Activated gamma-delta T cell treated with anti-CD3 and anti-CD28 coated beads, Interleukin-2, amount 50 U/mL, for 16 hours (primary cell): Measurements from ENCODE around the gene SHMT2.

Experiments
- DNase-seq: peaks from one replicate; pipeline ENCODE4 v3.0.0-alpha.2; 2020; ENCODE audit warnings: low read depth

Gene SHMT2

DNA sequence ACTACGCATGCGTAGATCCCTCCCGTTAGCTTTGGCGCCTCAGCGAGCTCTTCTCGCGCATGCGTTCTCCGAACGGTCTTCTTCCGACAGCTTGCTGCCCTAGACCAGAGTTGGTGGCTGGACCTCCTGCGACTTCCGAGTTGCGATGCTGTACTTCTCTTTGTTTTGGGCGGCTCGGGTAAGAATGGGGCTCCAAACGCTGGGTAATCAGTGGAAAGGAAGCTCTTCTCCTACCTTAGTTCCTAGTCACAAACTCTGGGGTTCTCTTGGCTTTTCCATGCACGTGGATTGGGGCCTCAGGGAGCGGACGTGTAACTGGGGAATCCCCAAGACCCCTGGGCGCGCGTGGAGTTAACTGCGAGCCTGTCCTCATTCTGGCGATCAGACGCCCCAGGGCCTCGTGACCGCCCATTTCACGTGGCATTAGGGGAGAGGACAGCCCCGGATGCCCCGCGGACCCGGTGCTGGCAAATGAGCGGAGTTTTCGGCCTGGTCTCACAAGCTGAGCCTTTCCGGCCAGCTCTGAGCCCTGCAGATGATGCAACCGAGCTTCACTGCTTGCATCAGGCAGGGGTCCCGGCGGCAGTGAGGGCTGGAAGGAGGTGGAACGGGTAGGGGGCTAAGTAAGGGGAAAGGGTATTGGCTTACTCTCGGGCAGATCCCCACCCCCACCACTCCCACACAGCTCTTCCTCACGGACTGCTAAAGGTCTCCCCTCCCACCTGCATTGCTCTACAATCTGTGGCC, at the start of gene SHMT2:
TSS of gene SHMT2 (plus strand) at position 78 of the 747 bp plus-strand sequence. CDS start at position 146, 68 bp downstream.
- peak; percentile 89 for DNase-seq

DNA sequence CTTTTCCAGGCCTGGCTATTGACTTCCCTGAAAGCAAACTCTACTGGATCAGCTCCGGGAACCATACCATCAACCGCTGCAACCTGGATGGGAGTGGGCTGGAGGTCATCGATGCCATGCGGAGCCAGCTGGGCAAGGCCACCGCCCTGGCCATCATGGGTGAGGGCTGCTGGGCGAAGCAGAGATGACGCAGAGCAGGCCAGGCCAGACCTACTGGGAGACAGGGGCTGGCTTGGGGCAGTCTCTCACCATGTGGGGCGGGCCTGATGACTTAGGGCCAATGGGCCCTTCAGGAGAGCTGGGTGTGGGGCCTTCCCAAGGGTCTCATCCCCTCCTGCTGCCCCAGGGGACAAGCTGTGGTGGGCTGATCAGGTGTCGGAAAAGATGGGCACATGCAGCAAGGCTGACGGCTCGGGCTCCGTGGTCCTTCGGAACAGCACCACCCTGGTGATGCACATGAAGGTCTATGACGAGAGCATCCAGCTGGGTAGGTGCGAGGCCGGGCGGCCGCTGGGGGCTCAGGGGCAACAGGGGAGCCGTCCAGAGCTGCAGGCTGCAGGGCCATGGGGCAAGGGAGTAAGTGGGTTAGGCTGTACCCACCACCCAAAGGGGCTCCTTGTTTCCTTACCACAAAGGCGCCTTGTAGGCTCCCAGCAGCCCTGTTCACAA, 49.1 kb upstream of the SHMT2 start:
- DNase-seq = no peak

DNA sequence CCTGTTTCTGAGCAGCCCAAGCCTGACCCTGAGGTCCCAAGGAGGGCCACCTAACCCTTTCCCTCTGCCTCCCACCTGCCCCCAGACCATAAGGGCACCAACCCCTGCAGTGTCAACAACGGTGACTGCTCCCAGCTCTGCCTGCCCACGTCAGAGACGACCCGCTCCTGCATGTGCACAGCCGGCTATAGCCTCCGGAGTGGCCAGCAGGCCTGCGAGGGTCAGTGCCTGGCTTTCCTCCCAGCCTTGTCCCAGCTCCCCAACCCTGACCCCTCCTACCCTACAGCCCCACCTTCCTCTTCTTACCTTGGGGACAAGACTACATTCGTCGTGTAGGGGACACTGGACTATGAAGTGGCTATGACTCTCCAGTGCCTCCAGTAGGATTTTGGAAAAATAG, 48.4 kb upstream of the SHMT2 start:
- no peak for DNase-seq

DNA sequence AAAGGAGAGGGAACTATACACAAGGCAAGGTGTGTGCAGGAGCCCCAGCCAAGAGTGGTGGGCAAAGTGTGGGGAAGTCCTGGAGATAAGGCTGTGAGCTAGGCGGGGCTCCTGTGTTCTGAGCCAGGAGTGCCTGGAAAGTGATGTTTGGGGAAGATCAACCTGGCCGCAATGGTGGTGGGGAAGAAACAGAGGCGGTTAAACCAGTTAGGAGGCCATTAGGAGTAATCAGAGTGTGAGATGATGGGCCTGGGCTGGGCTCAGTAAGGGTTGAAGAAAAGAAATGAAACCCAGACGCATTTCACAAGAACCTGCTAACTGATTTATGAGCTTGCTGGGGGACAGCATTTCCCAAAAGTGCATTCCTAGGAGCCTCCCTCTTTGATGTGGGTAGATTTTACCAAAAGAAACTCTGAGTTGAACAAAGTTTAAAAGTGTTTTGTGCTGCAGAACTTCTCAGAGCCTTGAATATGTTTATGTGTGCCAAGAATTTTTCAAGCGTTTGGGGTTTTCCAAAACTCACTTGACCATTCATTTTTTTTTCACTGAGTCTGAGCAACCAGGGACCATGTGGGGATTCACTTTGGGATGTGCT, 47.9 kb upstream of the SHMT2 start:
- DNase-seq = no peak

DNA sequence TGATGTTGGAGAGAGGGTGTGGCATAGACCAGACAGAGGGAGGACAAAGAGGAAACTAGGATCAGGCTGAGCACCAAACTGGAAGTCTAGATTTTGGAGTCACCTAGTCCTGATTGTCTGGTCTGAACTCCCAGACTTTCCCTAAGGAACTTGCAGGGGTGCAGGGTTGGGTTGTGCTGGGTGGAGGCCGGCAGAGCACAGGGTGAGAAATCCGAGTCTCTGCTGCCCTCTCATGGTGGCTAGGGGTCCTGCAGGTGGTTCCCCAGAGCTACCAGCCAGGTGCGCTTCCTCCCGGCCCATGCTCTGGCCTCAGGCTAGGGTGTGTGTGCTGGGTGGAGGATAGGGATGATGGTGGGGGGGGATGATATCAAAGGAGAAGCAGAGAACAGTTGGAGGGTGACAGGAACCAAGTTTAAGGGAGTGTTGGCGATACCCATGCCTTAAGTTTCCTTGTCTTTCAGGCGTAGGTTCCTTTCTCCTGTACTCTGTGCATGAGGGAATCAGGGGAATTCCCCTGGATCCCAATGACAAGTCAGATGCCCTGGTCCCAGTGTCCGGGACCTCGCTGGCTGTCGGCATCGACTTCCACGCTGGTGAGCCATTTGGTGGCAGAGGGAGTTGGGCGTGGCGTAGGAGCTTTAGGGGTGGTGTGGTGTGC, 46.5 kb upstream of the SHMT2 start:
- DNase-seq = peak; percentile 69

DNA sequence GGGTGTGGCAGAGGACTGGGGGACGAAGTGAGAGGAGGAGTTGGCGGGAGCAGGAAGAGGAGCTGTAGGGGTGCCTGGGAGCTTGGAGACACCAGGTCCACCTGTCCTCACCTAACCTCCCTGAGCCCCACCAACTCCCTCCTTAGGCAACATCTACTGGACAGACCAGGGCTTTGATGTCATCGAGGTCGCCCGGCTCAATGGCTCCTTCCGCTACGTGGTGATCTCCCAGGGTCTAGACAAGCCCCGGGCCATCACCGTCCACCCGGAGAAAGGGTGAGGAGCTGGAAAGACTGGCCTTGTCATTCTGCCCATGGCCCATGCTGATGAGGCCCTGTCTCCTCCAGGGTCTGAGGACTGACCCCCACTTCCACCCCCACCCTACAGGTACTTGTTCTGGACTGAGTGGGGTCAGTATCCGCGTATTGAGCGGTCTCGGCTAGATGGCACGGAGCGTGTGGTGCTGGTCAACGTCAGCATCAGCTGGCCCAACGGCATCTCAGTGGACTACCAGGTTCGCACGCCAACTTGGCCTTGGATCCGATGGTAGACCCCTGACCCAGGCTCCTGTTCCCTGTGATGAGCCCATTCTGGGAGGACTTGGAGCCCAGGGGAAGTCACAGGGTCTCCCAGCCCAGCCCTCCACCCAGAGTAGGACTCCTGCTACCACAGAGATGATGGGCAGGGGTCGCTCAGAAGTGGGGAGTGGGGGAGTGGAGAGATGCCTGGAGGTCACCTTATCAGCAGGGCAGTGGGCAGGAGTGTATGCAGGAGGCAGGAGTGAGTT, 45.4 kb upstream of the SHMT2 start:
- no peak for DNase-seq

DNA sequence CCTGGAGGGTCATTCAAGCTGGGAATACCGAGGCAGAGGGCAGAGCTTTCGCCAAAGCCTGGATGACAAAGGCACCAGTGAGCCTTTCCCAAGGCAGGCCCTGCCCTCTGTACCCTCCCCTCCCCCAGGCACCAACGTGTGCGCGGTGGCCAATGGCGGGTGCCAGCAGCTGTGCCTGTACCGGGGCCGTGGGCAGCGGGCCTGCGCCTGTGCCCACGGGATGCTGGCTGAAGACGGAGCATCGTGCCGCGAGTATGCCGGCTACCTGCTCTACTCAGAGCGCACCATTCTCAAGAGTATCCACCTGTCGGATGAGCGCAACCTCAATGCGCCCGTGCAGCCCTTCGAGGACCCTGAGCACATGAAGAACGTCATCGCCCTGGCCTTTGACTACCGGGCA, 44.1 kb upstream of the SHMT2 start:
- DNase-seq = no peak

DNA sequence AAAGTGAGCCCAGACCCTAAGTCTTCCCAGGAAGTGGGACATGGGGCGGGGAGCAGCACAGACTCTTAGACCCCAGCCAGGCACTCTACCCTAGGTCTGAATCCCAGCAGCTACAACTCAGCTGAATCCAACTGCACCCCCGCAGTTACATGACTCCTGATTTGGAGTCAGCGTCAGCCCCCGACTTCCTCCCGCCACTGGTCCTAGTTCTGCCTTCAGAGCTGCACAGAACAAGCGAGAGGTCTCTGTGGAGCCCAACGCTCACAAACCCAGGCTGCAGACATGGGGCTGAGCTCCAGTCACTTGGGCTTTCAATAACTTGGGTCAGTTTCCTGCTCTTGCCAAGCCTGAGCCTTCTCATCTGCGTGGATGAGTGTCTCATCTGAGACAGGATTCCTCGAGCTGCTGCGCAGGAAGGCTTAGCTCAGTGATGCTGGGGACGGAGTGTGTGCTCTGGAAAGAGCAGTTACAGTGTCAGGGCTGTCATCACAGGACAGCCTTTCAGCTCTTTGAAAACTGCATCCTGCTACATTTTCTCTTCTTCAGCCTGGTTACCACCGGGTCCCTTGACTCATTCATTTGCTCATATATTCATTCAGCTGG, 43.5 kb upstream of the SHMT2 start:
- no peak for DNase-seq

DNA sequence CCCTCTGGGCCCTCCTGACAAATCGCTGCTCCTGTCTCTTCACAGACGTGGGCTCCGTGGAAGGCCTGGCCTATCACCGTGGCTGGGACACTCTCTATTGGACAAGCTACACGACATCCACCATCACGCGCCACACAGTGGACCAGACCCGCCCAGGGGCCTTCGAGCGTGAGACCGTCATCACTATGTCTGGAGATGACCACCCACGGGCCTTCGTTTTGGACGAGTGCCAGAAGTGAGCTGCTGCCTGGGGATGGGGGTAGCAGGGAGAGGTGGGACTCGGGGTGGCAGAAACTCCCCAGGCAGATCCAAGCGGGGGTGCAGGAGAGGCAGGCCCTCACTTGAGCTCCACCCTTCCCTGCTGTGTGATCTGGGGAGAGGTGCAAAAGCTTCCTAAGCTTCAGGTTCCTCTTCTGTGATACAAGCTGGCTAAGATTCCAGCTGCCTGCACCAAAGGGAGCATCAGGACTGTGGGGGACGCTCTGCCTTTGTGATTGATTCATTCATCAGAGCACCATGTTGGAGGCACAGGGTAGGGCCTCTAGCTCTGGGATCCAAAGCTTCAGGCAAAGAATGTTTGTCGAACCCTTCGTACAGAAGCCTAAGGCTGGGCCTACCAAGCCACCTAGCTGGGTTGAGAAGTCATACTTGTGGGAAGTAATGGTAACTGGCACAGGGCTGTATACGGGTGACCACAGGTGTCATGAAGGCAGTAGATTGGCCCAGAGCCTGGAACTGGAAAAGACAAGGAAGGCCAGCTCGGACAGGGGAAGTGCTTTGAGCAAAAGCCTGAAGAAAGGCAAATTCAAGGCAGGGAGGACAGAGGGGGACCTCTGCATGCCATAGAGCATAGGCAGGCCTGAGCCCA, 42.1 kb upstream of the SHMT2 start:
- DNase-seq = no peak

DNA sequence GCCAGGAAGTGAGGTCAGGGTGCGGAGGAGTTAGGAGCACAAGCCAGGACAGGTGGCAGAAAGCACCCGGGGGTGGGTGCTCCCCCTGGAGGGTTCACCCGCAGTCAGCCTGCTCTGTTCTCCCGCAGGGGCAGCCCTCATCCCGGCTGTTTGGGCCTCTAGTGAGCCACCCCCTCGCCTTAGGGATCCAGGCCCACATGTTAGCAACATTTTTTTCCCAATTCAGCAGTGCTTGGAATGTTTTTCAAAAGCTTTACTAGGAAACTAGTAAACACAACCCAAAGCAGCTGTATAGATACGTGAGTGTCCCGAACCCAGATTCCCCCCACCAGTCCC, 41.5 kb upstream of the SHMT2 start:
- no peak for DNase-seq

DNA sequence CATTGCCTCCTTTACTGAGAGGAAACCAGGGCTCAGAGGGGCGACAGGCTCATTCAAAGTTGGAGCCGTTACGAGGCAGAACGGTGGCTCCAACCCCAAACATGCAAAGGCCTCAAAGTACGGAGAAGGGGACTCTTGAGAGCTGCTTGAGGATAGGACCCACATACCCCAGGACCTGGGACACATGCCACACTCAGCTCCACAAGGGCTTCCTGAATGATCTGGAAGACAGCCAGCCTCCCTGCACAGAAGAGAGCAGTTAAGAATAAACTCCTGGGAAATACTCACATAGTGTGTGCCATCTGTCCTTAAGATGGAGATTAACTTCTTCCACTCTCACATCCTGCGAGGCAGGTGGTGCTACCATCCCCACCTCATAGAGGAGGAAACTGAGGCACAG, 39.5 kb upstream of the SHMT2 start:
- DNase-seq = no peak

DNA sequence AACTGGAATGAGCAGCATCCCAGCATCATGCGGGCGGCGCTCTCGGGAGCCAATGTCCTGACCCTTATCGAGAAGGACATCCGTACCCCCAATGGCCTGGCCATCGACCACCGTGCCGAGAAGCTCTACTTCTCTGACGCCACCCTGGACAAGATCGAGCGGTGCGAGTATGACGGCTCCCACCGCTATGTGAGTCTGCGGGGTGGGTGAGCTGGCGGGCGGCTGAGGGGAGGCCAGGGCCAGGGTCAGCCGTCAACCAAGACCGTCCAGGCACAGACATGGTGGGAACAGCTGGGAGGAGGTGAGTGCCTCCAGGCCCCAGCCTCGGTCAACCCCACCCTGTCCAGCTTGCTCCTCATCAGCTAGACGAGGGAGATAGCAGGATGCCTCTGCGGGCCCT, 38.7 kb upstream of the SHMT2 start:
- DNase-seq = no peak

DNA sequence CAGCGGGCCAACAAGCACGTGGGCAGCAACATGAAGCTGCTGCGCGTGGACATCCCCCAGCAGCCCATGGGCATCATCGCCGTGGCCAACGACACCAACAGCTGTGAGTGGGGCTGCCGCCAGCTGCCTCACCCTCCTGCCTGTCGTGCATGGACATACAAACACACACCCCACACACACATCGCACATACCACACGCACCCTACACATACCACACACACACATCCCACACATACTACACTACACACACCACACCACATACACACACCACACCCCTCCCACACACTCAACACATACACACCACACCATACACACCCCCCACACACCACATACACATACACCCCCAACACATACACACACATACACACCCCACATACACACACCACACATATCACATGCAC, 38.1 kb upstream of the SHMT2 start:
- no peak for DNase-seq

DNA sequence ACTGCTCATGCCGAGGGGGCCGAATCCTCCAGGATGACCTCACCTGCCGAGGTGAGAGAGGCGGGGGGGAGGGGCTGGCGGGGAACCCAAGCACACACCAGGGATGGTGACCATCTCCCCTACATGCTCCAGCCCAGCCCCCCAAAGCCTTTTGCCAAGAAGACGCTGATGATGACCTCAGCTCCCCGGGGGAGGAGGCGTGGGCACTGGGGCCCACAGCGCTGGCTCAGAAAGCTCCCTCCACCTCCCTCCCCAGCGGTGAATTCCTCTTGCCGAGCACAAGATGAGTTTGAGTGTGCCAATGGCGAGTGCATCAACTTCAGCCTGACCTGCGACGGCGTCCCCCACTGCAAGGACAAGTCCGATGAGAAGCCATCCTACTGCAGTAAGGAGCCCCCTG, 36.6 kb upstream of the SHMT2 start:
- no peak for DNase-seq

DNA sequence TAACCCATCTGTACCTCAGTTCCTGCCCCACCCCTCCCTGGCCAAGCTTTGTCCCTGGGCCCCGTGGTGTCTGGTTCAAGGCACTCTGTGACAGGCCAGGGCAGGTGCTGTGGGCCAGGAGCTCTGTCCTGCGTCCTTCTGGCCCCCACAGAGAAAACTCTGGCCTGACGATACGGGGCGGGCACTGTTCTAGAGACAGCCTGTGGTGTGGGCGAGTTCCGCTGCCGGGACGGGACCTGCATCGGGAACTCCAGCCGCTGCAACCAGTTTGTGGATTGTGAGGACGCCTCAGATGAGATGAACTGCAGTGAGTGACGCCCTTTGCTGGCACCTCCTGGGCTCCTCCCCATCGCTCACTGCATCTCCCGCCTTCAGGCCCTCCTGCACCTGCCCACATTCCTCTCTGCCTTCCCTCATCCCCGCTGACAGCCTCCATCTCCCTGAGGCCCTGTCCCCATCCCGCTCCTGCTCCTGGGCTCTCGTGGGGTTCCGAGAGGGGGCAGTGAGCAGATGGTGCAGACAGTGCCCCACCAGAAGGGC, 35.7 kb upstream of the SHMT2 start:
- DNase-seq = no peak

DNA sequence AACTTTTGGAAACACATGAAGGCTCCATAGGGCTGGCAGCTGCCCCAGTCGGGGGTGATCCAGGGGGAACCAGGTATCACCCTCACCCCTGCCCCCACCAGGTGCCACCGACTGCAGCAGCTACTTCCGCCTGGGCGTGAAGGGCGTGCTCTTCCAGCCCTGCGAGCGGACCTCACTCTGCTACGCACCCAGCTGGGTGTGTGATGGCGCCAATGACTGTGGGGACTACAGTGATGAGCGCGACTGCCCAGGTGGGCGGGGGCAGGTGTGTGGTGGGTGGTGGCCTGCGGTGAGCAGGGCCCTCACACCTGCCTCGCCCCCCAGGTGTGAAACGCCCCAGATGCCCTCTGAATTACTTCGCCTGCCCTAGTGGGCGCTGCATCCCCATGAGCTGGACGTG, 35.3 kb upstream of the SHMT2 start:
- DNase-seq = no peak

DNA sequence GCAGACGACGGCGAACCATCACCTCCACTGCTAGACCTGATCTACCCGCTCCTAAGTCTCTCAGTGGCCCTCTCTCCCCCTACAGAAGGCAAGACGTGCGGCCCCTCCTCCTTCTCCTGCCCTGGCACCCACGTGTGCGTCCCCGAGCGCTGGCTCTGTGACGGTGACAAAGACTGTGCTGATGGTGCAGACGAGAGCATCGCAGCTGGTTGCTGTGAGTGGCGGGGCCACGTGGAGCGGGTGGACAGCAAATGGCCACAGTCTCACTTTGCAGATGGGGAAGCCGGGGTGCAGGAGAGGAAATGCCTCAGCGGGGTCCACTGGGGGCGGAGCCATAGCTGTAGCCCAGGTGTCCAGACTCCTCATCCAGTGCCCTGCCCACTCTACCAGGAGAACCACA, 34.3 kb upstream of the SHMT2 start:
- DNase-seq = no peak

DNA sequence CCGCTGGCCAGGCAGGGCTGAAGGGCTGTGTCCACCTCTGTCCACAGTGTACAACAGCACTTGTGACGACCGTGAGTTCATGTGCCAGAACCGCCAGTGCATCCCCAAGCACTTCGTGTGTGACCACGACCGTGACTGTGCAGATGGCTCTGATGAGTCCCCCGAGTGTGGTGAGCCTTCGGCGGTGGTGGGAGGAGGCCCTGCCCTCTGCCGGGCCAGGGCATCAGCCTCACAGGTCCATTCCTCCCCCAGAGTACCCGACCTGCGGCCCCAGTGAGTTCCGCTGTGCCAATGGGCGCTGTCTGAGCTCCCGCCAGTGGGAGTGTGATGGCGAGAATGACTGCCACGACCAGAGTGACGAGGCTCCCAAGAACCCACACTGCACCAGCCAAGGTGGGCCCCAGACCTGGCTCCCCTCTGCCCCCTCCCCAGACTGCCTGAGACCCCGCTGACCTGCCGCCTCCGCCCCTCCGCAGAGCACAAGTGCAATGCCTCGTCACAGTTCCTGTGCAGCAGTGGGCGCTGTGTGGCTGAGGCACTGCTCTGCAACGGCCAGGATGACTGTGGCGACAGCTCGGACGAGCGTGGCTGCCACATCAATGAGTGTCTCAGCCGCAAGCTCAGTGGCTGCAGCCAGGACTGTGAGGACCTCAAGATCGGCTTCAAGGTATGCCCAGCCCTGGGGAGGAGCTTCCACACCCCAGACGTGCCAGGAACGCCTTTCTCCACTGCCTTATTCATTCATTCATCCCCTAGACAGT, 33.7 kb upstream of the SHMT2 start:
- DNase-seq = no peak

DNA sequence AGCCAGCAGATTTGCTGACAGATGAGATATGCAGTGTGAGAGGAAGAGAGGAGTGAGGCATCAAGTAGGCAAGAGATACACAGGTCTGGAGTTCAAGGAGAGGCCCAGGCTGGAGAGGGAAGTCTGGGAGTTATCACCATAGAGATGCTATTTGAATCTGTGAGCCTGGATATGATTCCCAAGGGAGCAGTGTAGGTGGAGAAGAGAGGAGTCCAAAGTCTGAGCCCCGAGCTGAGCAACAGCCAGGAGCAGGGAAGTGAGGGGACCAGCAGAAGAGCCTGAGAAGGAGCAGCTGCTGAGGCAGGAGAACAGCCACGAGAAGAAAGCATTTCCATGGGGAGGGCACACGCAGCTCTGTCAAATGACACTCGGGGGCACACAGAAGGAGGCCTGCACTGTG, 33.1 kb upstream of the SHMT2 start:
- DNase-seq = no peak

DNA sequence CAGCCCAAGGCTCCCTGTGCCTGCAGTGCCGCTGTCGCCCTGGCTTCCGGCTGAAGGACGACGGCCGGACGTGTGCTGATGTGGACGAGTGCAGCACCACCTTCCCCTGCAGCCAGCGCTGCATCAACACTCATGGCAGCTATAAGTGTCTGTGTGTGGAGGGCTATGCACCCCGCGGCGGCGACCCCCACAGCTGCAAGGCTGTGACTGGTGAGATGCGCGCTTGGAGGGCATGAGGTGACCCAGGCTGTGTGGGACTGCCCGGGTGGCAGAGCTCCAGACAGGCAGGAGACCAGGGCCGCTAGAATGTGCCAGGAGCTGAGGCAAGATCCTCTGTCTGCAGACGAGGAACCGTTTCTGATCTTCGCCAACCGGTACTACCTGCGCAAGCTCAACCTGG, 32.6 kb upstream of the SHMT2 start:
- DNase-seq = no peak
